Fibroblast of lung (primary cell): ENCODE measurements around the gene FCRL3. TPM values are rescaled to one million over a fixed set of nuclear protein-coding genes. Genes with fewer than 3 reads are reported as not detected.

Experiments
- DNase-seq, 2 donors: peaks; one replicate each; pipeline versions ENCODE4 v3.0.0 to v3.0.0-alpha.2; 2010; ENCODE audit warnings: low read depth in 2 of 2
- H2AFZ ChIP-seq: 2 replicates; pipeline ENCODE4 v1.5.1; 2012; ENCODE audit warnings: low read length, control low read depth, inconsistent platforms
- H3K27ac ChIP-seq: 2 replicates; pipeline ENCODE4 v1.5.1; 2011; ENCODE audit warnings: low read length, control low read depth; ENCODE audit not compliant: insufficient read depth
- H3K27me3 ChIP-seq: 2 replicates; pipeline ENCODE4 v1.5.1; 2011; ENCODE audit warnings: mild to moderate bottlenecking, low read length; ENCODE audit not compliant: control insufficient read depth, insufficient read depth
- H3K36me3 ChIP-seq: 2 replicates; pipeline ENCODE4 v1.5.1; 2011; ENCODE audit warnings: low read length; ENCODE audit not compliant: control insufficient read depth, insufficient read depth
- H3K4me1 ChIP-seq: 2 replicates; pipeline ENCODE4 v1.5.1; 2011; ENCODE audit warnings: low read length; ENCODE audit not compliant: control insufficient read depth, insufficient read depth; ENCODE audit errors: extremely low read depth
- H3K4me2 ChIP-seq: 2 replicates; pipeline ENCODE4 v1.5.1; 2011; ENCODE audit warnings: low read length, control low read depth; ENCODE audit not compliant: insufficient read depth; ENCODE audit errors: extremely low read depth
- H3K4me3 ChIP-seq, 4 experiments: fragments of 200-600 bp in 1 of 4; sonication (generic) in 1 of 4; replicated peaks in 1 of 4; 2 replicates each; pipeline ENCODE4 v1.5.1; 2011 to 2016; ENCODE audit warnings: low read length in 4 of 4, low read depth in 3 of 4, mild to moderate bottlenecking in 3 of 4, control low read depth in 2 of 4, inconsistent platforms in 1 of 4, mixed read lengths in 1 of 4; ENCODE audit not compliant: insufficient read depth in 1 of 4; ENCODE audit errors: control extremely low read depth in 1 of 4
- H3K79me2 ChIP-seq: 2 replicates; pipeline ENCODE4 v1.5.1; 2012; ENCODE audit warnings: mild to moderate bottlenecking, low read length, inconsistent platforms; ENCODE audit not compliant: control insufficient read depth, insufficient read depth
- H3K9ac ChIP-seq: 2 replicates; pipeline ENCODE4 v1.5.1; 2011; ENCODE audit warnings: mild to moderate bottlenecking, low read length, control low read depth; ENCODE audit not compliant: insufficient read depth
- H3K9me3 ChIP-seq: 2 replicates; pipeline ENCODE4 v1.5.1; 2012; ENCODE audit warnings: low read depth, low read length; ENCODE audit not compliant: control insufficient read depth, insufficient read depth
- H4K20me1 ChIP-seq: 2 replicates; pipeline ENCODE4 v1.5.1; 2011; ENCODE audit warnings: low read length; ENCODE audit not compliant: control insufficient read depth, insufficient read depth; ENCODE audit errors: extremely low read depth
- CTCF ChIP-seq, 2 donors: IDR thresholded peaks in 1 of 2; conservative IDR thresholded peaks in 1 of 2; 1 replicate in 1 of 2; 2 replicates in 1 of 2; pipeline ENCODE4 v1.5.1; 2011 to 2012; ENCODE audit warnings: low read length in 2 of 2, control low read depth in 1 of 2, inconsistent platforms in 1 of 2, low read depth in 1 of 2, mild to moderate bottlenecking in 1 of 2
- EZH2 ChIP-seq: IDR thresholded peaks from 2 replicates; pipeline ENCODE4 v1.5.1; 2012; ENCODE audit warnings: low read length, control low read depth, mild to moderate bottlenecking; ENCODE audit errors: missing control alignments
- polyA plus RNA-seq, 2 donors: library from polyadenylated mRNA; depleted of rRNA in 1 of 2; stranded (reverse) in 1 of 2; unstranded in 1 of 2; fragments of >200 nt; gene quantifications; 2 replicates each; pipeline ENCODE4 v1.2.1, GENCODE V29; 2011 to 2012; ENCODE audit warnings: missing spikeins in 1 of 2
- total RNA-seq: library from RNA; depleted of rRNA; stranded (reverse); fragments of >200 nt; gene quantifications from 2 replicates; pipeline ENCODE4 v1.2.1, GENCODE V29; 2014

FCRL3 gene
- total and polyA plus RNA-seq, 2 donors (not counting 1 experiment from before 2014, with no cell fraction given) = not detected

GRCh38 chr1:157702308-157702825 lies 1.8 kb upstream of the FCRL3 start:
- Histone ChIP-seq H3K9ac (no peak overlapping the region), H3K79me2 (no peaks in the 10 kb centered on the region), H3K4me1 (no peaks in the 10 kb centered on the region), H3K4me3 (no peak overlapping the region), H3K9me3 (no peaks in the 10 kb centered on the region), H2AFZ (no peak overlapping the region), H3K4me2 (no peak overlapping the region), H3K27me3 (no peaks in the 10 kb centered on the region), H3K27ac (no peak overlapping the region), H3K36me3 (no peaks in the 10 kb centered on the region), H4K20me1 (no peaks in the 10 kb centered on the region)
- TF ChIP-seq EZH2 (no peak), CTCF (conservative IDR thresholded peaks at IDR 0.05 in 1 of 2, IDR thresholded peaks at IDR 0.05 in 1 of 2; ENCODE audit: low read depth in 1 of 2, low read length in 2 of 2) (no peak)
- no peak for DNase-seq

GRCh38 chr1:157700305-157700704 lies 264 bp downstream of the FCRL3 start:
- Histone ChIP-seq H3K9me3 (no peaks in the 10 kb centered on the region), H3K27ac (no peak overlapping the region), H3K4me1 (no peaks in the 10 kb centered on the region), H4K20me1 (no peaks in the 10 kb centered on the region), H3K4me2 (no peak overlapping the region), H3K36me3 (no peaks in the 10 kb centered on the region), H3K79me2 (no peaks in the 10 kb centered on the region), H3K4me3 (no peak overlapping the region), H2AFZ (no peak overlapping the region), H3K9ac (no peak overlapping the region), H3K27me3 (no peaks in the 10 kb centered on the region)
- no peak for TF ChIP-seq EZH2
- TF ChIP-seq CTCF (conservative IDR thresholded peaks at IDR 0.05 in 1 of 2, IDR thresholded peaks at IDR 0.05 in 1 of 2; ENCODE audit: low read depth in 1 of 2, low read length in 2 of 2) = no peak
- no peak for DNase-seq

GRCh38 chr1:157697781-157698569 lies 2.6 kb downstream of the FCRL3 start:
- TF ChIP-seq EZH2 (no peak), CTCF (conservative IDR thresholded peaks at IDR 0.05 in 1 of 2, IDR thresholded peaks at IDR 0.05 in 1 of 2; ENCODE audit: low read depth in 1 of 2, low read length in 2 of 2) (no peak)
- Histone ChIP-seq H4K20me1 (no peaks in the 10 kb centered on the region), H2AFZ (no peak overlapping the region), H3K36me3 (no peaks in the 10 kb centered on the region), H3K9me3 (no peaks in the 10 kb centered on the region), H3K27me3 (no peaks in the 10 kb centered on the region), H3K9ac (no peak overlapping the region), H3K4me1 (no peaks in the 10 kb centered on the region), H3K79me2 (no peaks in the 10 kb centered on the region), H3K4me3 (no peak overlapping the region), H3K4me2 (no peak overlapping the region), H3K27ac (no peak overlapping the region)
- no peak for DNase-seq
